Measurements from ENCODE around the gene H2BW2.
"Not testable (repeated sequence)": the region's sequence is repeated elsewhere in the genome, so short reads cannot be mapped to it uniquely, and the experiment has no call there.

Gene H2BW2

DNA sequence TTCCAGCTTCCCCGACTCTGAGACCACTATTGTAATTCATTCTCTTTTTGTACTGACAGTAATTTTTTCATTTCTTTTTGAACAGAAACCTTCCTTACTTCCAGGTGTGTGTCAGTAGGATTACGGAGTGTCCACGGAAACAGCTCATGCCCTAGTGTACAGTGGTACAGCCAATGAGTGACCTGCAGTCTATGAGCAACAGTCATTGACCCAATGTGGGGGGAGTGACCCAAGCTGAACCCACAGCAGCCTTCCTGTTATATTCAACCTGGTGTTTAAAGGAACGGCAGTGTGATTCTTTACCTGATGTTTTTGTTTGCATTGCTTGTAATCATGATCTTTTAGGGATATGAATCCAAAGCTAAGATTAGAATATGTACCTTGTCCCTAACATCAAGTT, 1.2 kb downstream of the H2BW2 start:
- TF ChIP-seq, protein P1, sequence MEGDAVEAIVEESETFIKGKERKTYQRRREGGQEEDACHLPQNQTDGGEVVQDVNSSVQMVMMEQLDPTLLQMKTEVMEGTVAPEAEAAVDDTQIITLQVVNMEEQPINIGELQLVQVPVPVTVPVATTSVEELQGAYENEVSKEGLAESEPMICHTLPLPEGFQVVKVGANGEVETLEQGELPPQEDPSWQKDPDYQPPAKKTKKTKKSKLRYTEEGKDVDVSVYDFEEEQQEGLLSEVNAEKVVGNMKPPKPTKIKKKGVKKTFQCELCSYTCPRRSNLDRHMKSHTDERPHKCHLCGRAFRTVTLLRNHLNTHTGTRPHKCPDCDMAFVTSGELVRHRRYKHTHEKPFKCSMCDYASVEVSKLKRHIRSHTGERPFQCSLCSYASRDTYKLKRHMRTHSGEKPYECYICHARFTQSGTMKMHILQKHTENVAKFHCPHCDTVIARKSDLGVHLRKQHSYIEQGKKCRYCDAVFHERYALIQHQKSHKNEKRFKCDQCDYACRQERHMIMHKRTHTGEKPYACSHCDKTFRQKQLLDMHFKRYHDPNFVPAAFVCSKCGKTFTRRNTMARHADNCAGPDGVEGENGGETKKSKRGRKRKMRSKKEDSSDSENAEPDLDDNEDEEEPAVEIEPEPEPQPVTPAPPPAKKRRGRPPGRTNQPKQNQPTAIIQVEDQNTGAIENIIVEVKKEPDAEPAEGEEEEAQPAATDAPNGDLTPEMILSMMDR (IDR thresholded peaks at IDR 0.05; ENCODE audit: borderline replicate concordance, control extremely low read depth, extremely low read depth, insufficient read depth, missing control alignments): no peak
- in situ Hi-C loops (cut with MboI; ENCODE audit: low sequenced_read_pairs, unreplicated experiment): no loop called here
- DNase-seq (ENCODE audit: low spot score): no peak

DNA sequence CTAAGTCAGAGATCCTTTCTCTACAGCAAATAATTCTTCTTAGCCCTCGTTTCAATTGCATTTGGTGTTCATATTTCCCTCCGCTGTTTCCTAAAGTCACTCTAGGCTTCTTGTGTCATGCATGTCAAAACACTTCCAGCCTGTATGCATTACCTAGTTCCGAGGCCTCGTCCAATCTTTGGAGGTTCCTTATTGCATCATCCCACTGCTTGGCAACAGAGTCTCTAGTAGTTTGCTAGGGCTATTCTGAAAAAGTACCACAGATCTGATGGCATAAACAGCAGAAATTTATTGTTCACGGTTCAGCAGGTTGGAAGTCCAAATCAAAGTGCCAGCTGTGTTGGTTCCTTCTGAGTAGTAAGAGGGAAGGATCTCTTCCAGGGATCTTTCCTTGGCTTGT, 5.9 kb downstream of the H2BW2 start:
- TF ChIP-seq, protein P1 (IDR thresholded peaks at IDR 0.05; ENCODE audit: borderline replicate concordance, control extremely low read depth, extremely low read depth, insufficient read depth, missing control alignments): no peak
- no peak for DNase-seq (ENCODE audit: low spot score)
- in situ Hi-C loops (cut with MboI; ENCODE audit: low sequenced_read_pairs, unreplicated experiment): no loop called here

DNA sequence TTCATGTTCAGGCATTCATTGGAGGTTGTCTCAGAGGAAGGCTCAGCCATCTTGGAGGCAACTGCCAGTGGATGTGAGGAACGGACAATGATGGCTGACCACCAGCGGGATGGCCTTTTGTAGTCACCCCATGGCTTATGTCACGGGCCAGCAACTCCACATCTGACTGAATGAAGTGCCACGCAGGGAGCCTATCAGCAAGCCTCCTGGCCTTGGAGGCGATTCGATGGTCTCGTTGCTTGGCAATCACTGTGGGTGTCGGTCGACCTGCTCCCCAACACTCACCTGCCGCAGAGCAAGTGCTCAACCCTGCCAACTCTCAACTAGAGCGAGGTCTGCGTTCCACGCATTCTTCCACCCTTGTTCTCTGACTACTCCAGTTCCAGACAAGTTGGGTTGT, 7.4 kb downstream of the H2BW2 start:
- TF ChIP-seq, protein P1 (IDR thresholded peaks at IDR 0.05; ENCODE audit: borderline replicate concordance, control extremely low read depth, extremely low read depth, insufficient read depth, missing control alignments): no peak
- DNase-seq (ENCODE audit: low spot score): no peak
- in situ Hi-C loops (cut with MboI; ENCODE audit: low sequenced_read_pairs, unreplicated experiment): no loop called here

DNA sequence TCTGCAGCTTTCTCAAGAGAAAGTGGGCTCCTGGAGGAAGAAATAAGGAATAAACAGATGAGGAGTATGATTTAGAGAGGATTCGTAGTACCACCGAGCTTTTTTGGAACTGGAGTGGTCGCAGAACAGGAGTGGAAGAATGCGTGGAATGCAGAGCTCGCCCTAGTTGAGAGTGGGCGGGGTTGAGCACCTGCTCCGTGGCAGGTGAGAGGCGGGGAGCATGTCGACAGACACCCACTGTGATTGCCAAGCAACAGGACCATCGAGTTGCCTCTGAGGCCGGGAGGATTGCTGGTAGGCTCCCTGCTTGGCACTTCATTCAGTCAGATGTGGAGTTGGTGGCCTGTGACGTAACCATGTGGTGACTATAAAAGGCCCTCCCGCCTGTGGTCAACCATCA, 15.2 kb downstream of the H2BW2 start:
- in situ Hi-C loops (cut with MboI; ENCODE audit: low sequenced_read_pairs, unreplicated experiment); DNase-seq (ENCODE audit: low spot score): not testable (repeated sequence)

DNA sequence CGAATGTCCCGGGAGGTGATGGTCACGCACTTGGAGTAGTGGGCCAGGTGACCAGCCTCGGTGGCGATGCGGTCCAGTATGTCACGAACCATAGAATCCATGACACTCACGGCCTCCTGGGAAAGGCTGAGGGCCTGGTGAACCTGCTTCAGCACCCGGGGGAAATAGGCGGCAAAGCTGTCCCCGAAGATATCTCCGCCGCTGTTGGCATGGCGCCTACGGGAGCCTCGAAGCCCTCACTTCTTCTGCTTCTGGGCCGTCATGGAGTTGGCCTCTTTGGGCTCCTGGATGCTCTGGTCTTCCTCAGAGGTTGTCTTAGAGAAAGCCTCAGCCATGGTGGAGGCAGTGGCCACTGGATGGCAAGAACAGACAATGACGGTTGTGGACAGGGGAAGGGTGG, 22.9 kb downstream of the H2BW2 start:
- in situ Hi-C loops (cut with MboI; ENCODE audit: low sequenced_read_pairs, unreplicated experiment); DNase-seq (ENCODE audit: low spot score): not testable (repeated sequence)

DNA sequence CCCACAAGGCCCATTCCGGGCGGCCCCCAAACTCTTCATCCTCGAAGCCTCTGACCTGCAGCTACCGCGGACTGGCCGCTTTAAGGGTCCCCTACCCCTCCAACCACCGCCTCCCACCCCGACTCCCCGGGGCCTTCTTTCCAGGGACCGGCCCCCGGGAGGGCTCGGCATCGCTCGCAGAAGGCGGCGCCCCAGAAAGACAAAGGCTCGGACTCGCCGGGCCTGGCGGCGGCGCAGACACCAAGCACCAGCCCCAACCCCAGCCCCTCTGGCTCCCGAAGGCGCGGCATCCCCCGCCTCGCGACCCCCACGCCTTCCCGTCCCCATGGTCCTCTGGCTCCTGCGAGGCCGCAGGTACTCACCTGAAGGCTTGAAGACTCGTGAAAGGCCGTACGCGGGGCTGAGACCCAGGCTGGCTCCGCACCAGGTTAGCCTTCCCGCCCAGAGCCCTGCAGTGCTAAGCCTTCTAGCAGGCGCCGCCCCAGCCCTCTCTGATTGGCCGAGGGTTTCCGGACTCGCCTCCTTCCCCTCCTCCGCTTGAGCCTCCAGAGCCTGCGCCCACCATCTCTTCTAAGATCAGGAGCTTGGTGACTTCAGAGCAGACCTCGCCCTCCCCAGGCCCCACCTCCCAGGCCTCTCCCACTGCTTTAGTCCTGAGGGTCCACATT, 36.2 kb downstream of the H2BW2 start, which contains the start of gene TMSB15C:
Gene TMSB15C (minus strand): TSS at position 459 of the 668 bp plus-strand sequence.
- DNase-seq (ENCODE audit: low spot score); in situ Hi-C loops (cut with MboI; ENCODE audit: low sequenced_read_pairs, unreplicated experiment): not testable (repeated sequence)

DNA sequence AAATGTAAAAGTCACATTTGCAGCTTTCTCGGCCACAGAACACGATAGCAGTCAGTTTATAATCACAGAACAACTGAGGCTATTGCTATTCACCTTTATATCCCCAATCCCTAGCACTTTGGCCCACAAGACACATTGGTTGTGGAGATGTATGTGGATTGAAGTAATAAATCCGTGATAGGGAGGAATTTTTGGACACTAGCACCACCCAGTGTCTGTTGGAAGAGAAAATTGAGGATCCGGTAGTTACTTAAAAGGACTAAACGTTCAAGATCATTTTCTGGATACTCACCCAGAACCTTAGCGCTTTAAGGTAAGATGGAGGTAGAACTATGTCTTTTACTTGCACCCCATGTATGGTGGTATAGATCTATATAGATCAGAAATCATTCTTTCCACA, 38.1 kb downstream of the H2BW2 start:
- DNase-seq (ENCODE audit: low spot score); in situ Hi-C loops (cut with MboI; ENCODE audit: low sequenced_read_pairs, unreplicated experiment): not testable (repeated sequence)

DNA sequence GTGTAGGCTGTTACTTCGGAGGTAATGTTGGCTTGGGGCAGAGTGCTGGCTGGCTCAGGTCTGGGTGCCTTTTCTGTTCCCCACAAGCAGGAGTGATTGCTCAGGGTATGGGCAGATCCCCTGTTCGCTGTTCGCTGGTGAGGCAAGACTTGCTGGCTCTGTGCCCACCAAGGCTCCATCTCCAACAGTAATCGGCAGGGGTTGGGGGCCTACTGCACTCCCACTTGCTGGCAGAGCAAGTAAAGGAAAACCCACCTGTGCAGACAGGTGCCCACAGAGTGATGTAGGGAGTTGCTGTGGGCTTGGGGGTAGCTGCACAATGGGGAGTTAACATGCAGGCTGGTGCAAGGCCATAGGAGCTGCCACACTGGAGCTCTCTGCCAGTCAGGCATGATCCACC, 44.3 kb downstream of the H2BW2 start:
- TF ChIP-seq, protein P1 (IDR thresholded peaks at IDR 0.05; ENCODE audit: borderline replicate concordance, control extremely low read depth, extremely low read depth, insufficient read depth, missing control alignments): no peak
- no peak for DNase-seq (ENCODE audit: low spot score)
- in situ Hi-C loops (cut with MboI; ENCODE audit: low sequenced_read_pairs, unreplicated experiment): no loop called here

DNA sequence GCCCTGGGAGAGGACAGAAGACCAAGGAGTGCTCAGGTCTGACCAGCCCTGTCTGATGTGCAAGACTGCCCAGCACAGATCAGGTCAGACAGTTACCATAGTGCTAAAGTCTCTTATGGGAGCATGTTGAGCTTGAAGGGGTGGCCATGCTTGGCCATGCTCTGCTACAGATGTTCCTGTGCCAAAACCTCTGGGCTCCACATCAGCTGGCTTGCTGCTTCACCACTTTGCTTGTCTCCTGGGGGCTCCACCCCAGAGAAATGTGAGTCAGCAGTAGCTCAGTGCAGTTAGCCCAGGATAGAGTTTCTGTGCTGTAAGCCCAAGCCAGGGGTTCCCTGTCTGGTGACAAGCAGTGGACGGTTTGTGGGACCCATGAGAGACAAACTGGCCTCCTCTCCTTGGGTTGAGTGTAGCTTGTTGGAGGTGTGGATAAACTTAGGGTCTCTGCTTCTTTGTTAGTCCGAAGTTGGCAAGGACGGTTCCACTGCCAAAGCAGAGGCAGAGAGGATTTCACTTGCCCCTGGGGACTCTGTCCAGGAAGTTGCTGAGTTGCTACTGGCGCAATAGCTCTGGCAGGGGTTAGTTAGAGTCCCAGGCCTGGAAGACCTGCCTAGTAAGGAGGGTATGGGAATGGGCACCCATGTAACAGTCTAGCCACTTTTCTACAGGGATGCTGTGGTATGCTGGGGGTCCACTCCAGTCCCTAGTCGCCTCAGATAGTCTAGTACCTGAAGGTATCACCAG, 45.0 kb downstream of the H2BW2 start:
- DNase-seq (ENCODE audit: low spot score): no peak
- in situ Hi-C loops (cut with MboI; ENCODE audit: low sequenced_read_pairs, unreplicated experiment): no loop called here
- TF ChIP-seq, protein P1 (IDR thresholded peaks at IDR 0.05; ENCODE audit: borderline replicate concordance, control extremely low read depth, extremely low read depth, insufficient read depth, missing control alignments): no peak

All from GM13976 (cell line).